GM08714 (cell line): ENCODE results near the gene MLLT10.
"Not testable (repeated sequence)": the region's sequence is repeated elsewhere in the genome, so short reads cannot be mapped to it uniquely, and the experiment has no call there.

Experiments used
- H3K4me3 ChIP-seq: fragments of 200-500 bp; sonication (Bioruptor generic); 2 replicates; pipeline ENCODE4 v1.5.1; 2014; ENCODE audit warnings: mild to moderate bottlenecking, low read length, inconsistent platforms
- ZNF274 ChIP-seq: IDR thresholded peaks from 2 replicates; pipeline ENCODE4 v1.6.1; 2012; ENCODE audit warnings: mild to moderate bottlenecking, low read depth, low read length

MLLT10 gene

DNA sequence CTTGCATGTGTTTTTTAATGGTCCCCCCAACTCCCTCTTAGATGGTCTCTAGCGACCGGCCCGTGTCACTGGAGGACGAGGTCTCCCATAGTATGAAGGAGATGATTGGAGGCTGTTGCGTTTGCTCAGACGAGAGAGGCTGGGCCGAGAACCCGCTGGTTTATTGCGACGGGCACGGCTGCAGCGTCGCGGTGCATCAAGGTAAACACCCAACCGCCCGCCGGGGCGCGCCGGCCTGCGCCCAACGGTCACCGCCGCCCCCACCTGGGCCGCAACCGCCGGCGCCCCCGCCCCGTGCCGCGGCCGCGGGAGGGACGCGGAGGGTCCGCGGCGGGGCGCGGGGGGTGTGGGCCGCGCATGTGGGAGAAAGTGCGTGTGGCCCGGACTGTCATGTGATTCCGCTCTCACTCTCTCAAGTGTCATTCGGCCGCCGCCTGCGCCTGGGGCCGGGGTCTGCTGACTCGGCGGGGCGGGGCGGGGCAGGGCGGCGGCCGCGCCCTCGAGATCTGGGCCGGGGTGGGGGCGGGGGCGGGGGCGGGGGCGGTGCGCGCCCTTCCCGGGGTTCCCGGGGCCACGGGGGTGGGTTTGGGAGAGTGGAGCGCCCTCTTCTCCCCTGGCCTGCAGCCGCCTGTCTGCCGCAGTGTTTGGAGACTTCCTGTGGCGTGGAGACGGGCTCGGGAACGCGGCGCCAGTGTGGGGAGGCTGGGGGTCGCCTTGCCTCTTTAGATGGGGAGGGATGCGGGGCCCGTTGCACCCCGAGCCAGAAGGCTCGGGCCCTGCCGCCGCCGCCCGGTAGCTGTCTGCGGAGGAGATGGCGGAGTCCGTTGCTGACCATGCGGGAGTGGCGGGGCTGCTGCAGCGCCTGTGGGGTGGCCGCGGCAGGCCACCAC, 817 bp downstream of the MLLT10 start:
- H3K4me3 ChIP-seq: peak overlapping the region; percentile 64
- TF ChIP-seq ZNF274: no peak

DNA sequence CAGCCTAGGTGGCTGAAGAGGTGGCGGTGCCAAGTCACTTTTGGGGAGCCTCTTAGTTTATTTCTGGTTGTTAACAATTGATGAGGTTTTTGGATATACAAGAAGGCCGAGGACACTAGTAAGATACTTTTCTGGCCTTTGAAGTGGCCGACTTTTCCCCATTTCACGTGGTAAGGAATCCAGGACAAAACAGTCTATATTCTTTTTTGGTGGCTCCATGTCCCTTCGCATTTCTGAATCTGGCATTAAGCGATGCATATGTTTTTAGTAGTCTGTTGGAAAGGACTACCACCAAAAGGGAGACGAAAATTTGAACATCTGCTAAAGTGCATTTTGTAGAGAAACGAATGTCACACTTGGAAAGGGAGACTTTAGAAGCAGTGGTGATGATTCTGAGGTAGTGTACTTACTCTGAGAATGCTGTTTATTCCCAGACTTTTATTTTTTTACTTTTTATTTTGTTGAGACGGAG, 1.5 kb downstream of the MLLT10 start:
- H3K4me3 ChIP-seq: peak overlapping the region; percentile 64
- no peak for TF ChIP-seq ZNF274

DNA sequence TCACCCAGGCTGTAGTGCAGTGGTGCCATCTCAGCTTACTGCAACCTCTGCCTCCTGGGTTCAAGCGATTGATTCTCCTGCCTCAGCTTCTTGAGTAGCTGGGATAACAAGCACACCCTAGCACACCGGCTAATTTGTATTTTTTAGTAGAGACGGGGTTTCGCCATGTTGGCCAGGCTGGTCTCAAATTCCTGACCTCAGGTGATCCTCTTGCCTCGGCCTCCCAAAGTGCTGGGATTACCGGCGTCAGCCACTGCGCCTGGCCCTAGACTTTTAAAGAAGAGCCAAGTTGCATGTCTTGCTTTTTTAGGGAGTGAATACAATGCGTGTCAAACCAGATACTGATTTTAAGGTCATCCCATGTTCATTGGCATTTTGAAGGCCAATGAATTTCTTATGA, 1.9 kb downstream of the MLLT10 start:
- not testable (repeated sequence) for H3K4me3 ChIP-seq

DNA sequence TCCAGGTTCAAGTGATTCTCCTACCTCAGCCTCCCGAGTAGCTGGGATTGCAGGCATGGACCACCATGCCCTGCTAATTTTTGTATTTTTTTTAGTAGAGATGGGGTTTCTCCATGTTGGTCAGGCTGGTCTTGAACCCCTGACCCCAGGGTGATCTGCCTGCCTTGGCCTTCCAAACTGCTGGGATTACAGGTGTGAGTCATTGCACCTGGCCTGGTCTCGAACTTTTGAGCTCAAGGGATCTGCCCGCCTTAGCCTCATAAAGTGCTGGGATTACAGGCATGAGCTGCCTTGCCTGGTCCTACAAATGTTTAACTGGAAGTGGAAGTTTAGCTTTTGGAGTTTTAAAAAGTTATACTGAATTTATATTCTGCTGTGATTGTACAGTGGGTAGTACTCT, 2.8 kb downstream of the MLLT10 start:
- H3K4me3 ChIP-seq: no peak overlapping the region
- no peak for TF ChIP-seq ZNF274

DNA sequence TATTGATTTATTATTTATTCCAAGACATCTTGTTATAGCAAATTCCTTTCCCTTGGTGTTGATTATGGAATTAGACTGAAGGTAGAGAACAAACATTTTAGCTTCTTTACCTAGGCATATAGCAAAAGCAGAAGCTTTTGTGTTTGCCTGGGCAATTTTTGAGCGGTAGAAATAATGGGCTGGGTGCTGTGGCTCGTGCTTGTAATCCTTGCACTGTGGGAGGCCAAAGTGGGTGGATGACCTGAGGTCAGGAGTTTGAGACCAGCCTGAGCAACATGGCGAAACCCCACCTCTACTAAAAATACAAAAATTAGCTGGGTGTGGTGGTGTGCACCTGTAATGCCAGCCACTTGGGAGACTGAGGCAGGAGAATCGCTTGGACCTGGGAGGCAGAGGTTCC, 6.7 kb downstream of the MLLT10 start:
- not testable (repeated sequence) for H3K4me3 ChIP-seq

DNA sequence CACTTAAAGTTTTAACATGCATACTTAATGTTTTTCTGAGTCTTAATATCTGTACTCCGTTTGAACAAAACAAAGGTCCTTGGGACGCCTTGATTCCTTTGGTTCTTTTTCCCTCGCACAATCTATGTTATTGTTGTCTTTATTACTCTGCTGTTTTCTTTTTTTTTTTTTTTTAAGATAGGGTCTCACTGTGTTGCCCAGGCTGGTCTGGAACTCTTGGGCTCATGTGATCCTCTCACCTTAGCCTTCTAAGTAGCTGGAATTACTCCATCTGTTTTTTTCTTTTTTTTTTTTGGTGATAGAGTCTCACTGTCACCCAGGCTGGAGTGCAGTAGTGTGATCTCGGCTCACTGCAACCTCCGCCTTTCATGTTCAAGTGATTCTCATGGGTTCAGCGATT, 13.2 kb downstream of the MLLT10 start:
- H3K4me3 ChIP-seq: no peak overlapping the region
- TF ChIP-seq ZNF274: no peak

DNA sequence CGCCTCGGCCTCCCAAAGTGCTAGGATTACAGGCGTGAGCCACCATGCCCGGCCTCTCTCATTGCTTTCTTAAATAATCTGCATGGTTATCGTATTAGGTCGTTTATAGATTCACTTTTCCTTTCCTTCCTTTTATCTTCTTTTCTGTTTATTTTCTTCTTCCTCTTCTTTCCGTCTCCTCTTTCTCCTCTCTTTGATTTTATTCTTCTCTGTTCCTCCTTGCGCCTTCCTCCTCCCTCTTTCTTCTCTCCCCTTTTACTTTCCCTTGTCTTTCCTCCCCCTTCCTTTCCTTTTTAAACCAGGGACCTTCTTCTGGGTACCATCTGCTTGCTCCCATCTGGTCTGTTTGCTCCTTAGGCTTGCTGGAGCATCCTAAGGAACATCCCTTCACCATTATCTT, 18.6 kb downstream of the MLLT10 start:
- TF ChIP-seq ZNF274: no peak
- no peak overlapping the region for H3K4me3 ChIP-seq

DNA sequence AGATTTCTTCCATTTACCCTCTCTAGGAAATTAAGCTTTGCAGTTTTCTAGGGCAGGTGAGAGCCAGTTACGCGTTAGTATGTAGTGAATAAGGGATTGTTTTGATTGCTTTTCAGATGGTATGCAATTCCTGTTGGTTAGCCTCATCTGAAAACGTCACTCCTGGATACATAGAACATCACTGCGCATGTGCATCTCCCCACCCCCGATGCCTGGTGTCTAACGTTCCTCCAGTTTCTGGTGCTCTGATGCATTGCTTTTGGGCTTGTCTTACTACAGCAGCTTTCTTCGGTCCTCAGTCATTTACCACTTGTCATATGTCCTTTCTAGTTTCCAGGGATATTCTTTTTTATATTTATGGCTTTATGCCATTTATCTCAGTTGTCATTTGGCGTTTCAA, 22.5 kb downstream of the MLLT10 start:
- no peak for TF ChIP-seq ZNF274
- no peak overlapping the region for H3K4me3 ChIP-seq

DNA sequence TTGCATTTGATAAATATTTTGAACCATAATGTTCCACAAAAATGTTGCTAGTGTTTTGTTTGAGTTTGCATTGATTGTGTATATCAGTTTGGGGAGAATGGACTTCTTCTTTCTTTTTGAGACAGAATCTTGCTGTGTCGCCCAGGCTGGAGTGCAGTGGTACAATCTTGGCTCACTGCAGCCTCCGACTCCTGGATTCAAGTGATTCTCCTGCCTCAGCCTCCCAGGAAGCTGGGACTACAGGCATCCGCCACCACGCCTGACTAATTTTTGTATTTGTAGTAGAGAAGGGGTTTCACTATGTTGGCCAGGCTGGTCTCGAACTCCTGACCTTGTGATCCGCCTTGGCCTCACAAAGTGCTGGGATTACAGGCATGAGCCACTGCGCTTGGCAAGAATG, 25.0 kb downstream of the MLLT10 start:
- not testable (repeated sequence) for H3K4me3 ChIP-seq

DNA sequence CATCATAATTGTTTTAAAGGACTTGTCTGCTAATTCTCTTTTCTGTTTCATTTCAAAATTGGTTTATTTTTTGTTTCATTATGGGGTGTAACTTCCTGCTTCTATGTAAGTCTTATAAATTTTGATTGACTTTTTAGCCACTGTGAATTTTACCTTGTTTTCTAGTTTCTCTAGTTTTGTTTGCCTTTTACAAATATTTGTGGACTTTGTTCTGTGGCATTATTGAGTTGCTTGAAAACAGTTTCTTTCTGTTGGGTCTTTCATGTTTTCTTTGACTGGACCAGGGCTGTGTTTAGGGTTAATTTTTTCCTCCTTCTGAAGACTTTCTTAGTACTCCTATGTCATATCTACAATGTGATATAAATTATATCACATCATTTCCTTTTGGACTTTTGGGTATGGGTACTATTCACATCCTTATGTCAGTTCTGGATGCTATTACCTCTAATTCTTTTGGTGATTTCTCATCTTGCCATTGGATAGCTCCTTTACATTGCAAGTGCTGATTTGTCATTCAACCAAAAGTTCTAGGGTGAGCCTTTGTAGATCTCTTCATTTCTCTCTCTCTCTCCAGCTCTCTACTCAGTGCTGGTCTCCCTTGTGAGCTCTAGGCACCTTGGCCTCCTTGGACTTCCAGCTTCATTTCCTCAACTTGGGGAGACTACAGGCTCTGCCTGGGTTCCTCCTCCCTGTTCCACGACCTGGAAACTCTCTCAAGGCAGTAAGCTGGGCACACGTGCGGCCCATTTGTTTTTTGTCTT, 36.9 kb downstream of the MLLT10 start:
- H3K4me3 ChIP-seq: no peak overlapping the region
- TF ChIP-seq ZNF274: no peak

DNA sequence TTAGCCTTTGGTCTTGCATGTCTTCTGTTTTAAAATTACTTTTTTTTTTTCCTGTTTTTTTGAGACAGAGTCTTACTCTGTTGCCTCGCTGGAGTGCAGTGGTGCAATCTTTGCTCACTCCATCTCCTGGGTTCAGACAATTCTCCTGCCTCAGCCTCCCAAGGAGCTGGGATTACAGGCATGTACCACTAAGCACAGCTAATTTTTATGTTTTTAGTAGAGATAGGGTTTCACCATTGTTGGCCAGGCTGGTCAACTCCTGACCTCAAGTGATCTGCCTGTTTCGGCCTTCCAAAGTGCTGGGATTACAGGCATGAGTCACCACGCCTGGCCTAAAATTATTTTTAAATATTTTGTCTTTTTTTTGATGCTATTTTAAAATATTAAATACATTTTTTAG, 38.5 kb downstream of the MLLT10 start:
- no peak for TF ChIP-seq ZNF274
- H3K4me3 ChIP-seq: no peak overlapping the region

DNA sequence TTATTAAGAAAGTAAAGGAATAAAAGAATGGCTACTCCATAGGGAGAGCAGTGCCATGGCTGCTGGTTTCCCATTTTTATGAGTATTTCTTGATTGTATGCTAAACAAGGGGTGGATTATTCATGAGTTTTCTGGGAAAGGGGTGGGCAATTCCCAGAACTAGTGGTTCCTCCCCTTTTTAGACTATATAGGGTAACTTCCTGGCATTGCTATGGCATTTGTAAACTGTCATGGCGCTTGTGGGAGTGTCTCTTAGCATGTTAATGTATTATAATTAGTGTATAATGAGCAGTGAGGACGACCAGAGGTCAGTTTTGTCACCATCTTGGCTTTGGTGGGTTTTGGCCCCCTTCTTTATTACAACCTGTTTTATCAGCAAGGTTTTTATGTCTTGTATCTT, 40.5 kb downstream of the MLLT10 start:
- not testable (repeated sequence) for H3K4me3 ChIP-seq

DNA sequence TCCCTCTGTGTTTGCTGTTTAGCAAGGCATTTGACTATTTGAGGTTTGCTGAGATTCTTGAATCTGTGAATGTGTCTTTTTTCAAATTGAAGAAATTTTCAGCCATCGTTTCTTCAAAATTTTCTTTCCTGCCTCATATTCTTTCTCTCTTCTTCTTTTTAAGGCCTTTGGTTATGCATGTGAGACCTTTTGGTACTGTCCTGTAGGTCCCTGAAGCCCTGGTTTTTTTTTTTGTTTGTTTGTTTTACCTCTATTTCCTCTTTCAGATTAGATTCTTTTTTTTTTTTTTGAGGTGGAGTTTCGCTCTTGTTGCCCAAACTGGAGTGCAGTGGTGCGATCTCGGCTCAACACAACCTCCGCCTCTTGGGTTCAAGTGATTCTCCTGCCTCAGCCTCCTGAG, 45.3 kb downstream of the MLLT10 start:
- TF ChIP-seq ZNF274: no peak

DNA sequence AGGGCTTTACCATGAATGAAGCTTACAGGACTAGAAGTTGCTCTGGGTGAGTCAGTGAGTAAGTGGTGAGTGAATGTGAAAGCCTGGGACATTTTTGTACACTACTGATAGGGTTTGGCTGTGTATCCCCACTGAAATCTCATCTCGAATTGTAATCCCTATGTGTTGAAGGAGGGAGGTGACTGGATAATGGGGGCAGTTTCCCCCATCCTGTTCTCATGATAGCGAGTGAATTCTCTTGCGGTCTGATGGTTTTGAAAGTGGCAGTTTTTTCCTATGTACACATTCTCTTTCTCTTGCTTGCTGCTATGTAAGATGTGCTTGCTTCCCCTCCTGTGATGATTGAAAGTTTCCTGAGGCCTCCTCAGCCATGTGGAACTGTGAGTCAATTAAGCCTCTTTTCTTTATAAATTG, 47.4 kb downstream of the MLLT10 start:
- not testable (repeated sequence) for H3K4me3 ChIP-seq

More for the DNA sequence above, 45.3 kb downstream of the MLLT10 start:
- H3K4me3 ChIP-seq: no peak overlapping the region

DNA sequence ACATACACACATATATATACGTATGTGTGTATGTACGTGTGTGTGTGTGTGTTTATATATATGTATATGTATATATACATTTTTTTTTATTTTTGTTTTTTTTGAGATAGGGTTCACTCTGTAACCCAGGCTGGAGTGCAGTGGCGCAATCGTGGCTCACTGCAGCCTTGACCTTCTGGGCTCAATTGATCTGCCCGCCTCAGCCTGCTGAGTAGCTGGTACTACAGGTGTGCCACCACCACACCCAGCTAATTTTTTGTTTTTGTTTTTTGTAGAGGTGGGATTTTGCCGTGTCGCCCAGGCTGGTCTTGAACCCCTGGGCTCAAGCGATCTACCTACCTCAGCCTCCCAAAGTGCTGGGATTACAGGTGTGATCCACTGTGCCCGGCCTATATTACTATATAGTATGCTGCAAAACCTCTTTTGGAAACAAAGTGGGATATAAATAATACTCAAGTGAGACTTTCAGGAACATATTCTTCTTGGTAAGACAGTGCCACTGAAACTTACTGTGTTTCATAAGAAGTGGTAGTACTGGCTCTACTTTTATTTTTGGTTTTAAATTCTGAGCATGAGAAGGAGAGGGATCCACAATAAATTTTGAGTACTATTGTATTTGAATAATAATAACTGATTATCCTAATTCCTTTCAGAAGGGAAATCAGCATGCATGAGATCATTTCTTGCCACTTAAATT, 51.0 kb downstream of the MLLT10 start:
- no peak overlapping the region for H3K4me3 ChIP-seq
- no peak for TF ChIP-seq ZNF274
